H1 (cell line): ENCODE data around the gene NEUROD1. TPM values are rescaled to one million over a fixed set of nuclear protein-coding genes. Genes with fewer than 3 reads are reported as not detected.

Experiments used
- CREB1 ChIP-seq: IDR thresholded peaks from 2 replicates; pipeline ENCODE4 v1.6.1; 2012; ENCODE audit warnings: inconsistent platforms
- EP300 ChIP-seq, 2 experiments: IDR thresholded peaks; 1 replicate in 1 of 2; 2 replicates in 1 of 2; pipeline ENCODE4 v1.6.1; 2011 to 2012; ENCODE audit warnings: low read depth in 2 of 2, low read length in 2 of 2, mild to moderate bottlenecking in 2 of 2, borderline replicate concordance in 1 of 2, inconsistent platforms in 1 of 2, moderate library complexity in 1 of 2
- EZH2 ChIP-seq: fragments of 200-600 bp; sonication (generic); IDR thresholded peaks from 2 replicates; pipeline ENCODE4 v1.7.1; 2012; ENCODE audit warnings: low read depth, mild to moderate bottlenecking, moderate library complexity, low read length, inconsistent platforms; ENCODE audit not compliant: severe bottlenecking
- GTF2F1 ChIP-seq: IDR thresholded peaks from 2 replicates; pipeline ENCODE4 v1.6.1; 2012; ENCODE audit warnings: low read depth, low read length, improper control_type of control experiment, borderline replicate concordance
- HDAC2 ChIP-seq, 2 experiments: fragments of 300-600 bp in 1 of 2; sonication (generic) in 1 of 2; IDR thresholded peaks; 2 replicates each; pipeline ENCODE4 v1.6.1; 2011 to 2012; ENCODE audit warnings: low read depth in 2 of 2, low read length in 2 of 2, mild to moderate bottlenecking in 2 of 2, moderate library complexity in 2 of 2, borderline replicate concordance in 1 of 2, inconsistent platforms in 1 of 2
- MAX ChIP-seq: IDR thresholded peaks from 2 replicates; pipeline ENCODE4 v1.6.1; 2012; ENCODE audit warnings: inconsistent platforms
- SAP30 ChIP-seq: fragments of 300-600 bp; sonication (generic); IDR thresholded peaks from 2 replicates; pipeline ENCODE4 v1.7.1; 2012; ENCODE audit warnings: low read length, moderate library complexity, mild to moderate bottlenecking, inconsistent platforms; ENCODE audit not compliant: insufficient read depth, insufficient replicate concordance
- TCF12 ChIP-seq: IDR thresholded peaks from 2 replicates; pipeline ENCODE4 v1.6.1; 2011; ENCODE audit warnings: low read depth, mild to moderate bottlenecking, low read length
- YY1 ChIP-seq: IDR thresholded peaks from 2 replicates; pipeline ENCODE4 v1.6.1; 2011; ENCODE audit warnings: low read depth, mild to moderate bottlenecking, low read length
- polyA plus RNA-seq, 7 experiments: library from polyadenylated mRNA; depleted of rRNA in 3 of 7; stranded (reverse) in 5 of 7; unstranded in 2 of 7; fragments of >200 nt in 5 of 7; fragments of 200-250 nt in 2 of 7; gene quantifications; 1 replicate in 5 of 7; 2 replicates in 1 of 7; 4 replicates in 1 of 7; pipeline versions ENCODE4 v1.2.1 to v1.2.3, GENCODE V29; 2011 to 2013; ENCODE audit warnings: missing spikeins in 2 of 7, mixed read lengths in 2 of 7
- total RNA-seq: library from RNA; stranded (reverse); fragmentation: NEBNext Ultra II Directional; extraction: Animal tissue kit (Norgen Biotek cat#: 25700); gene quantifications from 2 replicates; pipeline ENCODE4 v1.2.1, GENCODE V29; 2021

NEUROD1 gene
- total and polyA plus RNA-seq, 2 of the 8 experiments (the other 6 are each of a cell fraction or from before 2014, with no cell fraction given): 0.08 TPM; not detected in 1

GRCh38 chr2:181677912-181678586 is 2.3 kb downstream of the NEUROD1 start (continued):
- TF ChIP-seq SAP30 (peak; percentile 83), HDAC2 (IDR thresholded peaks at IDR 0.05; ENCODE audit: borderline replicate concordance in 1 of 2, low read depth in 2 of 2, low read length in 2 of 2) (peak; percentile 60 to 69; a peak in 2 of 4 replicates), CREB1 (0 out of 2 replicates have a peak, but pooled peaks have one; percentile 50), MAX (peak; percentile 87), GTF2F1 (no peak), EP300 (IDR thresholded peaks at IDR 0.05; ENCODE audit: borderline replicate concordance in 1 of 2, low read depth in 2 of 2, low read length in 2 of 2) (peak in 1 of 2 experiments; percentile 51; a peak in 1 of 3 replicates), TCF12 (no peak), YY1 (peak; percentile 38; the same call in 1 of the 2 replicates), EZH2 (peak; percentile 75)
